Peyer's patch (tissue), 4 donors: Measurements from ENCODE around the gene H2AZ2.

Experiments used
- CTCF ChIP-seq, 6 experiments: fragments of 450-650 bp in 4 of 6; fragments of 200-600 bp in 2 of 6; sonication (generic) in 1 of 6; IDR thresholded peaks; one replicate each; pipeline ENCODE4 v1.5.1; 2017 to 2019; ENCODE audit warnings: antibody characterized with exemption in 6 of 6, mild to moderate bottlenecking in 3 of 6, moderate library complexity in 1 of 6
- POLR2A ChIP-seq, 2 donors: fragments of 450-650 bp; IDR thresholded peaks; one replicate each; pipeline ENCODE4 v1.5.1; 2017; ENCODE audit warnings: antibody characterized with exemption in 2 of 2, mild to moderate bottlenecking in 2 of 2, moderate library complexity in 2 of 2

GRCh38 chr7:44802418-44803025 is 45.4 kb downstream of the H2AZ2 start:
- TF ChIP-seq CTCF (IDR thresholded peaks at IDR 0.05), result no peak
- TF ChIP-seq POLR2A (IDR thresholded peaks at IDR 0.05), result no peak
